Measurements from ENCODE around the gene CAPN8. TPM values are rescaled to one million over a fixed set of nuclear protein-coding genes. Genes with fewer than 3 reads are reported as not detected.

Gene CAPN8
- polyA plus RNA-seq, 1 donor (not counting 4 experiments of a cell fraction or from before 2014, with no cell fraction given): 4.7 TPM

DNA sequence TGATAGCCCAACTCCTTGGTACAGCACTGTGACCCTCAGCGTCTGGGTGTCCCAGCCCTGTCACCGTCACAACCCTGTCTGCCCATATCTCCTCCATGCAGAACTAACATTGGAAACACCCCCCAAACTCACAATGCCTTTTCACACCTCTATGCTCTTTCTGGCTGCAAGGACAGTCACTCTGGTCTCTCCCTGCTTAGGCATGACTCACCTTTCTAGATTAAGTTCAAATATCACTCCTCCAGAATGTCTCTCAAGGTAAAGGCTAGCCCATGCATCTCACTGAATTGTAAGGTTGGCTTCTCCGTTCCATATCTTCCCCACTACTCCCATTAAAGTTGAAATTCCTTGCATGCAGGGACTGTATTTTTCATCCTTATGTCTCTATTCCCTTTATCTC is 17.0 kb upstream of the CAPN8 start:
- no peaks in the 10 kb centered on the region for H3K27me3 ChIP-seq (ENCODE audit: control insufficient read depth, extremely low read depth, insufficient read depth, low read length)
- H3K4me2 ChIP-seq (ENCODE audit: control insufficient read depth, extremely low read depth, insufficient read depth, low read depth, low read length): no peak overlapping the region
- no peaks in the 10 kb centered on the region for H4K20me1 ChIP-seq (ENCODE audit: control insufficient read depth, extremely low read depth, insufficient read depth, low read length)
- H3K4me1 ChIP-seq (ENCODE audit: control insufficient read depth, extremely low read depth, insufficient read depth, low read length): no peaks in the 10 kb centered on the region
- no peak overlapping the region for H2AFZ ChIP-seq (ENCODE audit: control insufficient read depth, low read length)
- no peak for FAIRE-seq
- TF ChIP-seq, protein P1, sequence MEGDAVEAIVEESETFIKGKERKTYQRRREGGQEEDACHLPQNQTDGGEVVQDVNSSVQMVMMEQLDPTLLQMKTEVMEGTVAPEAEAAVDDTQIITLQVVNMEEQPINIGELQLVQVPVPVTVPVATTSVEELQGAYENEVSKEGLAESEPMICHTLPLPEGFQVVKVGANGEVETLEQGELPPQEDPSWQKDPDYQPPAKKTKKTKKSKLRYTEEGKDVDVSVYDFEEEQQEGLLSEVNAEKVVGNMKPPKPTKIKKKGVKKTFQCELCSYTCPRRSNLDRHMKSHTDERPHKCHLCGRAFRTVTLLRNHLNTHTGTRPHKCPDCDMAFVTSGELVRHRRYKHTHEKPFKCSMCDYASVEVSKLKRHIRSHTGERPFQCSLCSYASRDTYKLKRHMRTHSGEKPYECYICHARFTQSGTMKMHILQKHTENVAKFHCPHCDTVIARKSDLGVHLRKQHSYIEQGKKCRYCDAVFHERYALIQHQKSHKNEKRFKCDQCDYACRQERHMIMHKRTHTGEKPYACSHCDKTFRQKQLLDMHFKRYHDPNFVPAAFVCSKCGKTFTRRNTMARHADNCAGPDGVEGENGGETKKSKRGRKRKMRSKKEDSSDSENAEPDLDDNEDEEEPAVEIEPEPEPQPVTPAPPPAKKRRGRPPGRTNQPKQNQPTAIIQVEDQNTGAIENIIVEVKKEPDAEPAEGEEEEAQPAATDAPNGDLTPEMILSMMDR (optimal IDR thresholded peaks at IDR 0.05 in 1 of 3, IDR thresholded peaks at IDR 0.05 in 1 of 3, conservative IDR thresholded peaks at IDR 0.05 in 1 of 3; ENCODE audit: extremely low read depth in 1 of 3, insufficient read depth in 2 of 3, low read length in 3 of 3): no peak
- TF ChIP-seq EZH2 (IDR thresholded peaks at IDR 0.05; ENCODE audit: low read length): no peak
- no peak for DNase-seq (ENCODE audit: low read depth, low spot score)
- H3K9me1 ChIP-seq (ENCODE audit: control insufficient read depth, extremely low read depth, insufficient read depth, low read length): no peaks in the 10 kb centered on the region
- H3K27ac ChIP-seq (ENCODE audit: control insufficient read depth, insufficient read depth, low read length): no peak overlapping the region
- no peak overlapping the region for H3K4me3 ChIP-seq (ENCODE audit: control insufficient read depth in 2 of 3, extremely low read depth in 1 of 3, insufficient read depth in 2 of 3, low read depth in 1 of 3, low read length in 3 of 3)
- dilution Hi-C loops (cut with MboI; ENCODE audit: extremely low pct_ligation_motif_present, low sequenced_read_pairs): no loop called here
- no peaks in the 10 kb centered on the region for H3K36me3 ChIP-seq (ENCODE audit: control insufficient read depth in 2 of 2, extremely low read depth in 1 of 2, insufficient read depth in 2 of 2, low read length in 2 of 2)
- H3K9me3 ChIP-seq (ENCODE audit: control insufficient read depth, low read depth, low read length): no peaks in the 10 kb centered on the region
- H3K9ac ChIP-seq (ENCODE audit: control insufficient read depth, extremely low read depth, insufficient read depth, low read length): no peak overlapping the region
- no peaks in the 10 kb centered on the region for H3K79me2 ChIP-seq (ENCODE audit: control insufficient read depth, insufficient read depth, low read length)

DNA sequence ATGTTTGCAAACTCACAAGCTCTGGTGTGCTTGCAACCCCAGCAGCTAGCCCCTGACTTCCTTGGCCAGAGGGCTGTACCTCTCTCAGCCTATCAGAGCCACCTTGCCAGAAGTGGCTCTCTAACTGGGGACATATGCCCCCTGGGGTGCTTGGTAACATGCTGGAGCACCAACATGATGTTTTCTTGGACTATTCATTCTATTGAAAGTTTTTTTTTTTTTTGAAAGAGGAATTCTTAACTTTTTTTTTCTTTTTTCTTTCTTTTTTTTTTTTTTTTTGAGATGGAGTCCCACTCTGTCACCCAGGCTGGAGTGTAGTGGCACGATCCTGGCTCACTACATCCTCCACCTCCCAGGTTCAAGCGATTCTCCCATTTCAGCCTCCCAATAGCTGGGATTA is 14.7 kb upstream of the CAPN8 start:
- FAIRE-seq (no peak), DNase-seq (ENCODE audit: low read depth, low spot score) (no peak)
- H2AFZ ChIP-seq (ENCODE audit: control insufficient read depth, low read length): no peak overlapping the region
- no peaks in the 10 kb centered on the region for H3K9me1 ChIP-seq (ENCODE audit: control insufficient read depth, extremely low read depth, insufficient read depth, low read length)
- no peaks in the 10 kb centered on the region for H3K79me2 ChIP-seq (ENCODE audit: control insufficient read depth, insufficient read depth, low read length)
- no peak overlapping the region for H3K9ac ChIP-seq (ENCODE audit: control insufficient read depth, extremely low read depth, insufficient read depth, low read length)
- no peaks in the 10 kb centered on the region for H4K20me1 ChIP-seq (ENCODE audit: control insufficient read depth, extremely low read depth, insufficient read depth, low read length)
- no peaks in the 10 kb centered on the region for H3K36me3 ChIP-seq (ENCODE audit: control insufficient read depth in 2 of 2, extremely low read depth in 1 of 2, insufficient read depth in 2 of 2, low read length in 2 of 2)
- H3K4me1 ChIP-seq (ENCODE audit: control insufficient read depth, extremely low read depth, insufficient read depth, low read length): no peaks in the 10 kb centered on the region
- dilution Hi-C loops (cut with MboI; ENCODE audit: extremely low pct_ligation_motif_present, low sequenced_read_pairs): no loop called here
- no peak overlapping the region for H3K4me3 ChIP-seq (ENCODE audit: control insufficient read depth in 2 of 3, extremely low read depth in 1 of 3, insufficient read depth in 2 of 3, low read depth in 1 of 3, low read length in 3 of 3)
- H3K9me3 ChIP-seq (ENCODE audit: control insufficient read depth, low read depth, low read length): peaks cover 2% of the 10 kb centered on the region
- TF ChIP-seq EZH2 (IDR thresholded peaks at IDR 0.05; ENCODE audit: low read length): no peak
- TF ChIP-seq, protein P1 (optimal IDR thresholded peaks at IDR 0.05 in 1 of 3, IDR thresholded peaks at IDR 0.05 in 1 of 3, conservative IDR thresholded peaks at IDR 0.05 in 1 of 3; ENCODE audit: extremely low read depth in 1 of 3, insufficient read depth in 2 of 3, low read length in 3 of 3): no peak
- H3K4me2 ChIP-seq (ENCODE audit: control insufficient read depth, extremely low read depth, insufficient read depth, low read depth, low read length): no peak overlapping the region
- no peak overlapping the region for H3K27ac ChIP-seq (ENCODE audit: control insufficient read depth, insufficient read depth, low read length)
- H3K27me3 ChIP-seq (ENCODE audit: control insufficient read depth, extremely low read depth, insufficient read depth, low read length): no peaks in the 10 kb centered on the region
